Colon (tissue), 2 donors: ENCODE results near the gene KCTD11.
"Not testable (repeated sequence)": the region's sequence is repeated elsewhere in the genome, so short reads cannot be mapped to it uniquely, and the experiment has no call there.

ENCODE experiments used
- FAIRE-seq: peaks from 2 replicates; lab custom pipeline; 2012; peaks lifted over from hg19 to GRCh38; lab: Jason Lieb, UNC
- donor health status: control.
- donor health status: control.

The KCTD11 gene

DNA sequence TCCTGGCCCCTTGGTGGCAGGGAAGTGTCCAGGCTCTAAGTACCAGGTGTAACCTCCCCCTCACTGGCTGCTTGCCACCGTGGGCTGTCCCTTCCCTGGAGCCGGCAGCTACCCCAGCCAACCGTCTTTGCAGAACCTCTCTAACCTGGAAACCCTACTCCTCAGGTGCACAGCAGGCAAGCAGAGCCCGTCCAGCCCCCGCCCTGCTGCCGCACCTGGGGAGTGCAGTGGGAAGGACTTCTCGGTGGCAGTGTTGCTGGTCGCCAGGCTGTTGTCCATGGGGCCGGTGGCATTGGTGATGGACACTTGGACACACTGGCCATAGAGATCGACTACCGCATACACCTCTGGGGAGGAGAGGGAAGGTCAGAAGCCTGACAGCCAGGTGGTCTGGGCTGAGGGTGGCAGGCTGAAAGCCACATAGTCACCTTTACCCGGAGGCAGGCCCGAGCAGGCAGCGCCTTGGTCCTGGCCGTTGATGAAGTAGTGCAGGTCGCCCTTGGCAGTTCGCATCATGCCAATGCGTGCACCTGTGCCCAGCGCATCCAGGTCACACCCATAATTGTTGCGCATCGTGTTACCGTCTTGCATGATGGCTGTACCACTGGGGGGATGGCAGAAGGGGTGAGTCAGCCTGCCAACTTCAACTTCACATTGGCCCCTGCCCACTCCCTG is 29.3 kb upstream of the KCTD11 start:
- FAIRE-seq = no peak

DNA sequence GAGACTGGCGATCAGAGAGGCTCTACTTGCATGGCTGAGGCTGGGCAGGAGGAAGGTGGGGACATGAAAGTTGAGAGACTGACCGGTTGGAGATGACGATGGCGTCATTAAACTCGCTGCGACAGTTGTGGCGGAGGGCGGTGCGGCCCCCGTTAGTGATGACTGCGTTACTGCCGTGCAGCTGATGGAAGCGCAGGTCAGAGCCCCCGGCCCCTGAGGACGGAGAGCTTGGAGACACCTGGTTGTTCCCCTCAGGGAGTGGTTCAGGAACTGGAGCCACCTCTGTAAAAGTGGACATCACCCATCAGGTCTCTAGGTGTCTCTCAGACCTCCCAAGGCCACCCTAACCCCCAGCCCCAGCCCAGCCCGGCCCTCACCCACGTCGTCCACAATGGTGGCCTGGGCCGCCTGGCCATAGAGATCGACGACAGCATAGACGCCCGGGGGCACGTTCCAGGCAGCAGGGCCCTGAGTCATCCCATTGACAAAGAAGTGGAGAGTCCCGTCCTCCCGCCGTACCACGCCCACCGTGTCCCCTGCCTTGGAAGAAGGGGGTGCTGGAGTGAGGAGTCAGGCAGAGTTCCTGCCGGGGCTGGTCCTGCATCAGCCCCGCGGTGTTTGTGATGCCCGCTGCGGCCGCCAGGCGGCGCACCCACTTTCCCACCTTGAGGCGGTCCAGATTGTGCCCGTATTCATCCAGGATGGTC is 28.1 kb upstream of the KCTD11 start:
- FAIRE-seq = no peak

DNA sequence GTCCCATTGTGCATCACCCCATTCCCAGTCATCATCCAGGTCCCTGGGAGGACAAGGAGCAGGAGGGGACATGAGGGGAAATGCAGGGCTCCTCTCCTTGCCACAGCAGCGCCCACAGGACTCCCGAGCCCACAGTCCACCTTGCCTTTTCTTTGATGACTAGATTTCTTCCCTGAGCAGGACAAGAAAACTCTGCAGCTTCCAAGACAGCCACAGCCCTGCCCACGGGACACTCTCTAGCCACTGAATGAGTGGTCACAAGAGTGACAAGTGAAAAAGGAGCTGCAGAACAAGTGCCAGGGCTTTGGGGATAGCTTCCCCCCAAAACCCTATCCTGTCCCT is 27.6 kb upstream of the KCTD11 start:
- no peak for FAIRE-seq

DNA sequence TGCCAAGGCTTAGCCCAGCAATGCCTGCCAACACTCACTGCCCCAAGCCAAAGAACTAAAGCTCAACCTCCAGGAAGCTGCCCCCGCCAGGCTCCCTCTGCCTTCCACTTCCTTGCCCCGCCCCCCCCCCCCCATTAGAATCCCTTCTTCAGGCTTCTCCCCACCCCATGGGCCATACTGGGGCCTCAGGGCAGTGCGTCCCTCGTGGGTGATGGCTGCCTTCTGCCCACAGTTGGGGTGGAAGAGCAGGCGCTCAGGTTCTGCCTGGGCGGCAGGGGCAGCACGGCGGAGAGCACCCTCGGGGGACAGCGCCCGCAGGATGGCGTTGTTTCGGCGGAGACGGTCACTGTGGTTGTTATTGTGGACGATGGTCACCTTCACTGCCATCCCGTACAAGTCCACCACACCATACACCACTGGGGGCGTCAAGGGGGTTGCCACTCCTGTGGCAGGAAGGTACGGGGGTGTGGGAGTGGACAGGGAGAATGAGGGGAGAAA is 26.9 kb upstream of the KCTD11 start:
- no peak for FAIRE-seq

DNA sequence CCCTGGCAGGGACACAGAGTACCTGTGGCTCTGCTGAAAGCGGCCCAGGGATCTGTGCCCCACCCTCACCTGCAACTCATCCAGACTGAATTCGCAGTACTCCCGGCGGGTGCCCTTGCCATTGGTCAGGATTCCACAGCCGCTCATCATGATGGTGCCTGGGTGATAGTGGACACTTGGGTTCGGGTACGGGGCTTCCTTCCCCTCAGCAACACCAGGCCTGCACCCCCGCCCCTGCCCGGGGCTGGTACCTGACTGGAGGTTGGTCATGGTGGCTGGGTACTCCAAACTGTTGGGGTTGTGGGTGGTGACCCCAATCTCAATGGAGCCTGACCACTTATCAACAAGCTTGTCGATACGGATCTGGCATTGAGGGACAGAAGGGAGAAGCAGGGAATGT is 25.8 kb upstream of the KCTD11 start:
- no peak for FAIRE-seq

- FAIRE-seq = no peak
Observed at GRCh38 chr17:7327056-7327455, 24.9 kb upstream of the KCTD11 start.

DNA sequence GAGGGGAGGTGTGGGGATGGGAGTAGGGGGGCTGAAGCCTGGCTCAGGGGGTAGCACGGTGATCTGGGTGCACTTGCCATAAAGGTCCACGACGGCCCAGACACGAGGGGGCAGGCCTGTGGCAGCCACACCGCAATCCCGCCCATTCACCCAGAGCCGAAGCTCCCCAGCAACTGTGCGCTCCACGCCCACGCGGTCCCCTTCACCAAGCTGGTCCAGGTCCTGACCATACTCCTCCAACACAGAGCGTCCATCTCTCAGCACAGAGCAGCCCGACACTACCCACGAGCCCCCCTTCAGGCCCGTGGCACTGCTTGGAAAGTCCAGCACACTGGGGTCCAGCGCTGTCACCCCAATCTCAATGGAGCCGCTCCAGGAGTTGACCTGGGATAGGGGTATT is 24.5 kb upstream of the KCTD11 start:
- FAIRE-seq = no peak

DNA sequence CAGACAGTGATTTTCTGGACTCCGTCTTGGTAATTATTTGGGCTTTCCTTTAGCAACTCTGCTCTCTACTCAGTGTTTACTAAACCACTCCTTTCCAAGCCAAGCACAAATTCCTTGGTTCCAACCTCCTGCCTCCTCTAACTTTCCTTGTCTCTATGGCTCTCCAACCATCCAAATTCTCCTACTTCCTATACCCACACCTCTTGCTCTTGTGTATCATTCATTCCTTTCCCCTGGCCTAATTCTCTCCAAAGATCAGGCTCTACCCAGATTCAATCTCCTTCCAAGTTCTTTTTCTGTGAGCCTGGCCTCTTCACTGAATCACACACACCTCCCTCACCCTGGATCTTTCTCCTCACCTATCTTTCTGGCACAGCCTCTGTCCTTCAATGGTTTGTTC is 24.0 kb upstream of the KCTD11 start:
- no peak for FAIRE-seq

DNA sequence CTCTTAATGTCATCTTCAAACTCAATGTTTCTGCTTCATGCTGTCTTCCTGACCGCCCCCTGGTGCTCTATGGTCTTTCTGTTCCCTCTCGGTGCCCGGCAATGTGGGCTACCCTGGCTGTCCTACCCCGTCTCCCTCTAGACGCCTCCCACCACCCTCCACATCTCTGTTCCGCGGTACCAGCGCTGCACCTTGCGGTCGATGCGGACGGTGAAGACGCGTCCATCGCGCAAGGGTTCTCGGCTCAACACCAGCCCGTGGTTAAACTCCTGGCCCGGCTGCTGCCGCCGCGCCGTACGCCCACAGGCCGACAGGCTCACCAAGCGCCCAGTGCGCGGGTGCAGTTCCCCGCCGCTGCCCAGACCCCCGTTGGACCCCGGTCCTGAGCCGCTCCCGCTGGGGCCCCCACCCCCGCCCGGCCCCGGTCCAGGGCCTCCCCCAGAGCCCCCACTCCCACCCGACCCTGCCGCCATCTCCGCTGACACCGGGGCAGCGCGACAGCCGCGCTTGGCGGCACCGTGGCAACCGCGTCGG is 23.1 kb upstream of the KCTD11 start, which contains the start of gene NEURL4:
NEURL4 (minus strand) TSS at position 496 of the 534 bp plus-strand sequence; CDS start at position 473, 23 bp downstream.
- no peak for FAIRE-seq

GRCh38 chr17:7329374-7329996 is 22.5 kb upstream of the KCTD11 start:
- peak; percentile 53 for FAIRE-seq

GRCh38 chr17:7329997-7330637 is 21.8 kb upstream of the KCTD11 start:
- no peak for FAIRE-seq

- FAIRE-seq = no peak
Observed at GRCh38 chr17:7330638-7331015, 21.3 kb upstream of the KCTD11 start.

DNA sequence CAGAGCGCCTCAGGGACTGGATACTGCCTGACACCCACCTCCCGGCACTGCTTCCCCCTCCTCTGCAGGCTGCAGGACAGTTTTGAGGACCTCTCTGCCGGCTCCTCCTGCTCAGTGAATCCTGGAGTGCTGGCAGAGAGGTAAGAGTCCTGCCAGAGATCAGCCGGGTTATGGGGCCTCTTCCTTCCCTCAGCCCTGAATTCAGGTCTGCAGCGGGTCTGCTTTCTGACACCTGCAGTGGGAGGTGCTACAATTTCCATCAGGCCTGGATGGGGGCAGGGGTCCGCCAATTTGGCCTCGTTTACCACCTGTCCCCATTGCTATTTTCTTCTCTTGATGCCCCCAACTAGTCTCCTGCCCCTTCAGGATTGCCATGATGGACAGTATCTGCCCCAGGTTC is 19.9 kb upstream of the KCTD11 start:
- FAIRE-seq = no peak

- not testable (repeated sequence) for FAIRE-seq
Observed at GRCh38 chr17:7332600-7333069, 19.3 kb upstream of the KCTD11 start.

DNA sequence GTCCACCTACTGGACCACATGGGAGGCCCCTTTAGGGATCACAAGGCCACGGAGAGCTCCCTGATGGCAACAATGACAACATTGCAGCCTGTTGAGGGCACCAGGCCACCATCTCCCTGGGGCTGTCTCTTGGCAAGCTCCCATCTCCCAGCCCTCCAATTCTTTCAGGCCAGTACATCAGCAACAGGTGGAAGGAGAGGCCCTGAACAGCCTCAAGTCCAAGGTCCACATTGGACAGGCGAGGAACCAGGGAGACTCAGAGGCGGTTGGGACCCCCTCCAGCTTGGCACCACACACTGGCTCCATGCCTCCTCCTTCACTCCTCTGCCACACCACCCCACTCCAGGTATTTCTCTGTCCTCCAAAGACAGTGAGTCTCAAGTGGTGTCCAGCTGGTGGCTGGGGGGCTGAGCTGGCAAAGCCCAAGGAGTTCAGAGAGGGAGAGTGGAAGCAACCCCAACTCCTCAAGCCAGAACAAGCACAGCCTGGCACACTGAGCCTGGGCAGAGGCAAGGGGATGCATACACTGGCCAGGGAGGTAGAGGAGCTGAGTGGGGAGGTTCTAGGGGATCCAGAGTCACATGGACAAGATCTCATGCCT is 16.9 kb upstream of the KCTD11 start:
- FAIRE-seq = no peak

DNA sequence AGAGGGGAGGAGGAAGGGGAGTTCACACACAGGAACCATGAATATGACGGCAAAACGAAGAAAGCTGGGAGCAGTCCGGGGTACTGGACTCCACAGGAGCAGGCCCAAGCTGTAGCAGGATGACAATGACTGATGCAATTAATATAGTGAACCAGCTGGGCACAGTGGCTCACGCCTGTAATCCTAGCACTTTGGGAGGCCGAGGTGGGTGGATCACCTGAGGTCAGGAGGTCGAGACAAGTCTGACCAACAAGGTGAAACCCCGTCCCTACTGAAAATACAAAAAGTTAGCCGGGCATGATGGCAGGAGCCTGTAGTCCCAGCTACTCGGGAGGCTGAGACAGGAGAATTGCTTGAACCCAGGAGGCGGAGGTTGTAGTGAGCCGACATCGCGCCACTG is 16.2 kb upstream of the KCTD11 start:
- FAIRE-seq = not testable (repeated sequence)

GRCh38 chr17:7336240-7337175 is 15.5 kb upstream of the KCTD11 start, which contains the start of gene ACAP1:
Gene ACAP1, plus strand, starts transcription at chr17:7336529. Its CDS starts 206 bp downstream, at chr17:7336735.
- no peak for FAIRE-seq

GRCh38 chr17:7337600-7337999 is 14.4 kb upstream of the KCTD11 start:
- not testable (repeated sequence) for FAIRE-seq

DNA sequence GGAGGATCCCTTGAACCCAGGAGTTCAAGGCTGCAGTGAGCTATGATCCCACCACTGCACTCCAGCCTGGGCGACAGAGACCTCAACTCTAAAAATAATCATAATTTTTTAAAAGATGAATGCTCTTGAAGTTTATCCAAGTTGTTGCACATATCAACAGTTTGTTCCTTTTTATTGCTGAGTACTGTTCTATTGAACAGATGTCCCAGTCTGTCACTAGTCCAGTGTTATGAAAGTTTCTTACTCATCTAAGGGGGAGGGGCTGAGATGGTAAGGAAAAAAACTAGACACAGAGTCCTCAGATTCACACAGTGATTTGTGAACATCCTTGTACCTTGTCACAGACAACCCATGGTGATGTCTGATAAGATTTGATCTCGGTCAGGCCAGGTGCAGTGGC is 11.8 kb upstream of the KCTD11 start:
- FAIRE-seq = no peak

GRCh38 chr17:7341842-7342241 is 10.1 kb upstream of the KCTD11 start:
- FAIRE-seq = no peak

DNA sequence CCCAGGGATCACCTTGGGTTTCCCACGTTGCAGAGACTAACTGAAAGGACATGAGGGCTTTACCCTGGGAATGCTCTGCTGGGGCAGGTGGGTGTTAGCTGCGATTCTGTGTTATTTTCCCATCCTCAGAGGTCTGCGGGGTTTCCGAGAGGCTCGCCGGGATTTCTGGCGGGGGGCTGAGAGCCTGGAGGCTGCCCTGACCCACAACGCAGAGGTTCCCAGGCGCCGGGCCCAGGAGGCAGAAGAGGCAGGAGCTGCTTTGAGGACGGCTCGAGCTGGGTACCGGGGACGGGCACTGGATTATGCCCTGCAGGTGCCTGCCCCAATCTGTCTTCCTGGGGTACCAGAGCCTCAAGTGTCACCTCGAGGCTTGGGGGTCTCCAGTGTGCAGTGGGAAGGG is 8.7 kb upstream of the KCTD11 start:
- FAIRE-seq = no peak
